HEK293 (cell line): Measurements from ENCODE around the gene BIRC6.
A peak's percentile ranks its signal among the peaks of the same experiment; 100 is the strongest.

Source experiments
- CTCF ChIA-PET: fragments of 350-600 bp; formaldehyde crosslinking; extraction: SDS; loops from one replicate; lab custom pipeline; 2021; ENCODE audit warnings: antibody characterized with exemption; lab: Yijun Ruan, JAX
- POLR2A ChIA-PET: fragments of 300-600 bp; formaldehyde crosslinking; extraction: SDS; loops from one replicate; lab custom pipeline; 2020; ENCODE audit warnings: antibody characterized with exemption, inconsistent platforms; lab: Yijun Ruan, JAX
- H3K27ac ChIP-seq: fragments of 200-500 bp; sonication (Bioruptor generic); 2 replicates; pipeline ENCODE4 v1.5.1; 2014; ENCODE audit warnings: low read depth, low read length, control low read depth, inconsistent platforms; ENCODE audit errors: extremely low read depth
- H3K36me3 ChIP-seq, 2 experiments: fragments of 200-500 bp in 1 of 2; sonication (Bioruptor generic) in 1 of 2; 1 replicate in 1 of 2; 2 replicates in 1 of 2; pipeline ENCODE4 v1.5.1; 2014 to 2017; ENCODE audit warnings: inconsistent platforms in 2 of 2, low read length in 2 of 2; ENCODE audit not compliant: control insufficient read depth in 2 of 2, insufficient read depth in 1 of 2
- H3K4me1 ChIP-seq: fragments of 200-500 bp; sonication (Bioruptor generic); 2 replicates; pipeline ENCODE4 v1.5.1; 2014; ENCODE audit warnings: mild to moderate bottlenecking, low read length, inconsistent platforms; ENCODE audit not compliant: control insufficient read depth, insufficient read depth
- H3K4me3 ChIP-seq: 2 replicates; pipeline ENCODE4 v1.5.1; 2011; ENCODE audit warnings: low read depth, mild to moderate bottlenecking, control low read depth, low read length, moderate library complexity
- H3K9me3 ChIP-seq: fragments of 200-500 bp; sonication (Bioruptor generic); 2 replicates; pipeline ENCODE4 v1.5.1; 2014; ENCODE audit warnings: low read depth, low read length, inconsistent platforms; ENCODE audit not compliant: control insufficient read depth, insufficient read depth
- ZEB2 ChIP-seq: fragments of 450-650 bp; formaldehyde crosslinking; IDR thresholded peaks from 2 replicates; pipeline ENCODE4 v1.5.1; 2016; ENCODE audit warnings: missing biosample characterization, missing genetic modification characterization
- ZNF112 ChIP-seq: fragments of 450-650 bp; formaldehyde crosslinking; IDR thresholded peaks from 2 replicates; pipeline ENCODE4 v1.5.0; 2017; ENCODE audit warnings: missing biosample characterization, missing genetic modification characterization
- ZNF529 ChIP-seq: fragments of 450-650 bp; formaldehyde crosslinking; IDR thresholded peaks from 2 replicates; pipeline ENCODE4 v1.5.1; 2017; ENCODE audit warnings: missing genetic modification characterization, missing biosample characterization; ENCODE audit not compliant: insufficient replicate concordance
- ZNF664 ChIP-seq: fragments of 450-650 bp; formaldehyde crosslinking; IDR thresholded peaks from 2 replicates; pipeline ENCODE4 v1.5.1; 2016; ENCODE audit warnings: missing biosample characterization, missing genetic modification characterization
- ZNF707 ChIP-seq: fragments of 450-650 bp; formaldehyde crosslinking; IDR thresholded peaks from 2 replicates; pipeline ENCODE4 v1.5.1; 2016; ENCODE audit warnings: missing biosample characterization, missing genetic modification characterization
- TF ChIP-seq, protein P1 (sequence below): fragments of 450-650 bp; formaldehyde crosslinking; IDR thresholded peaks from 2 replicates; pipeline ENCODE4 v1.5.1; 2016; ENCODE audit warnings: missing biosample characterization, missing genetic modification characterization, borderline replicate concordance
- TF ChIP-seq, protein P2 (sequence below): fragments of 450-650 bp; formaldehyde crosslinking; IDR thresholded peaks from 2 replicates; pipeline ENCODE4 v1.5.1; 2016; ENCODE audit warnings: missing biosample characterization, missing genetic modification characterization
- TF ChIP-seq, protein P3 (sequence below): fragments of 450-650 bp; formaldehyde crosslinking; IDR thresholded peaks from 2 replicates; pipeline ENCODE4 v1.5.1; 2016; ENCODE audit warnings: missing biosample characterization, missing genetic modification characterization
- TF ChIP-seq, protein P4 (sequence below): sonication (generic); formaldehyde crosslinking; IDR thresholded peaks from 2 replicates; pipeline ENCODE4 v1.8.1; 2022; ENCODE audit warnings: mild to moderate bottlenecking, moderate library complexity, missing genetic modification reagents
- TF ChIP-seq, protein P5 (sequence below): fragments of 450-650 bp; formaldehyde crosslinking; IDR thresholded peaks from 2 replicates; pipeline ENCODE4 v1.5.1; 2016; ENCODE audit warnings: missing biosample characterization, missing genetic modification characterization
- TF ChIP-seq, protein P6 (sequence below): fragments of 450-650 bp; IDR thresholded peaks from 2 replicates; pipeline ENCODE4 v1.5.1; 2018; ENCODE audit warnings: missing biosample characterization, mild to moderate bottlenecking, missing genetic modification characterization

BIRC6 gene

DNA sequence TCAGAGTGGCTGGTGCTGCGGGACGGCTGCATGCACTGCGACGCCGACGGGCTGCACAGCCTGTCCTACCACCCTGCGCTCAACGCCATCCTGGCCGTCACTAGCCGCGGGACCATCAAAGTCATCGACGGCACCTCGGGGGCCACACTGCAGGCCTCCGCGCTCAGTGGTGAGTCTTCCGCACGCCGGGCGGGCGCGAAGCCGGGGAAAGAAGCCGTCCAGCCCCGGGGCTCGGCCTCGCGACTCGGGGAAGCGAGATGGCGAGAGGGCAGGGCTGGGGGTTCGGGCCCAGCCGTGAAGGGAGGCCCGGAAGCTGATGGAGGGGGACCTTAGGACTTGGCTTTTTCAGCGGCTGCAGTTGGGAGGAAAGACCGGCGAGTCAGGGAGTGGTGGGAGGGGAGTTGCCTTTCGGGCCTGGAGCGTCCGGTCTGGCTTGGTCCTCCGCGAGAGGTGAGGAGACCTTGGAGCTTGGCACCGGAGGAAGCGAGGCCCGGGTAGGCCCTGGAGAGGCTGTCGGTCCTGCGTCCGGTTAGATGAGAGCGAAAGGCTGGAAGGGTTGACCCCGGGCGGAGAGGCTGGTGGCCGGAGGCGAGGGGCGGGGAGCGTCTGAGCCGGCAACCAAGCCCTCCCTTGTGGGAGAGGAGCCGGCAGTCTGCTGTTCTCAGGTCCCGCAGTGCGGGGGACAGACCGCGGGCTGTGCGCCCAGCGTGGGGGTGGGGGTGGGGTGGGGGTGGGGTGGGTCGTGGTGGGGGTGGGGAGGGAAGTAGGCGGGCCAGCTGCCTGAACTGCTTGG lies 691 bp downstream of the BIRC6 start (continued):
- TF ChIP-seq, protein P1, sequence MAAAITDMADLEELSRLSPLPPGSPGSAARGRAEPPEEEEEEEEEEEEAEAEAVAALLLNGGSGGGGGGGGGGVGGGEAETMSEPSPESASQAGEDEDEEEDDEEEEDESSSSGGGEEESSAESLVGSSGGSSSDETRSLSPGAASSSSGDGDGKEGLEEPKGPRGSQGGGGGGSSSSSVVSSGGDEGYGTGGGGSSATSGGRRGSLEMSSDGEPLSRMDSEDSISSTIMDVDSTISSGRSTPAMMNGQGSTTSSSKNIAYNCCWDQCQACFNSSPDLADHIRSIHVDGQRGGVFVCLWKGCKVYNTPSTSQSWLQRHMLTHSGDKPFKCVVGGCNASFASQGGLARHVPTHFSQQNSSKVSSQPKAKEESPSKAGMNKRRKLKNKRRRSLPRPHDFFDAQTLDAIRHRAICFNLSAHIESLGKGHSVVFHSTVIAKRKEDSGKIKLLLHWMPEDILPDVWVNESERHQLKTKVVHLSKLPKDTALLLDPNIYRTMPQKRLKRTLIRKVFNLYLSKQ = no peak
- TF ChIP-seq, protein P2, sequence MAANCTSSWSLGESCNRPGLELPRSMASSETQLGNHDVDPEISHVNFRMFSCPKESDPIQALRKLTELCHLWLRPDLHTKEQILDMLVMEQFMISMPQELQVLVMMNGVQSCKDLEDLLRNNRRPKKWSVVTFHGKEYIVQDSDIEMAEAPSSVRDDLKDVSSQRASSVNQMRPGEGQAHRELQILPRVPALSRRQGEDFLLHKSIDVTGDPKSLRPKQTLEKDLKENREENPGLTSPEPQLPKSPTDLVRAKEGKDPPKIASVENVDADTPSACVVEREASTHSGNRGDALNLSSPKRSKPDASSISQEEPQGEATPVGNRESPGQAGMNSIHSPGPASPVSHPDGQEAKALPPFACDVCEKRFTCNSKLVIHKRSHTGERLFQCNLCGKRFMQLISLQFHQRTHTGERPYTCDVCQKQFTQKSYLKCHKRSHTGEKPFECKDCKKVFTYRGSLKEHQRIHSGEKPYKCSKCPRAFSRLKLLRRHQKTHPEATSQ (tag by site-specific recombination) = 0 out of 2 replicates have a peak, but pooled peaks have one; percentile 18

DNA sequence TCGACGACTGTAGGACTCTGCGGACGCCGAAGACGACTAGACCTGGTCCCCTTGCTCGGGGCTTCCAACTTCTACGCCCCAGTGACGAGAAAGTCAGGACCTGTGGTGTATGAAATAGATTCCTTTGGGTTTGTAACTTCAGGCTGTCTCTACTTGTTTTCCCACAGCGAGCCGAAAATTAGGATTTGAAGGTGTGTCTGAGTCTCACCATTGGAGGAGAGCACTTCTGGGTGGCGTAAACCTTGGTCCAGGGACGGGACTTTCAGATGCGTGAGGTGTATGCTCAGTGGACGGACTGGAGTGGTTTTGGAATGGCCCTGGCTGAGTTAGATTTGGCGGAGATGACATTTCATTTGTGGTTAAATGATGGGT lies 1.3 kb downstream of the BIRC6 start:
- CTCF ChIA-PET = no interaction called here
- peaks cover 9% of the 10 kb centered on the region for H3K4me1 ChIP-seq
- no peaks in the 10 kb centered on the region for H3K9me3 ChIP-seq
- H3K27ac ChIP-seq = peak overlapping the region; percentile 53; the same call in 1 of the 2 replicates
- POLR2A ChIA-PET = interaction anchor here (1.0 kb wide), 1 partner anchor 26 kb away, joined by 3 read pairs; no protein-coding TSS in a partner anchor
- TF ChIP-seq ZNF112 (tag by site-specific recombination) (no peak), ZNF529 (tag by site-specific recombination) (no peak), ZNF664 (tag by site-specific recombination) (no peak), ZEB2 (no peak), ZNF707 (tag by site-specific recombination) (no peak)
- TF ChIP-seq, protein P3, sequence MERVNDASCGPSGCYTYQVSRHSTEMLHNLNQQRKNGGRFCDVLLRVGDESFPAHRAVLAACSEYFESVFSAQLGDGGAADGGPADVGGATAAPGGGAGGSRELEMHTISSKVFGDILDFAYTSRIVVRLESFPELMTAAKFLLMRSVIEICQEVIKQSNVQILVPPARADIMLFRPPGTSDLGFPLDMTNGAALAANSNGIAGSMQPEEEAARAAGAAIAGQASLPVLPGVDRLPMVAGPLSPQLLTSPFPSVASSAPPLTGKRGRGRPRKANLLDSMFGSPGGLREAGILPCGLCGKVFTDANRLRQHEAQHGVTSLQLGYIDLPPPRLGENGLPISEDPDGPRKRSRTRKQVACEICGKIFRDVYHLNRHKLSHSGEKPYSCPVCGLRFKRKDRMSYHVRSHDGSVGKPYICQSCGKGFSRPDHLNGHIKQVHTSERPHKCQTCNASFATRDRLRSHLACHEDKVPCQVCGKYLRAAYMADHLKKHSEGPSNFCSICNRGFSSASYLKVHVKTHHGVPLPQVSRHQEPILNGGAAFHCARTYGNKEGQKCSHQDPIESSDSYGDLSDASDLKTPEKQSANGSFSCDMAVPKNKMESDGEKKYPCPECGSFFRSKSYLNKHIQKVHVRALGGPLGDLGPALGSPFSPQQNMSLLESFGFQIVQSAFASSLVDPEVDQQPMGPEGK (tag by site-specific recombination) = no peak
- TF ChIP-seq, protein P4, sequence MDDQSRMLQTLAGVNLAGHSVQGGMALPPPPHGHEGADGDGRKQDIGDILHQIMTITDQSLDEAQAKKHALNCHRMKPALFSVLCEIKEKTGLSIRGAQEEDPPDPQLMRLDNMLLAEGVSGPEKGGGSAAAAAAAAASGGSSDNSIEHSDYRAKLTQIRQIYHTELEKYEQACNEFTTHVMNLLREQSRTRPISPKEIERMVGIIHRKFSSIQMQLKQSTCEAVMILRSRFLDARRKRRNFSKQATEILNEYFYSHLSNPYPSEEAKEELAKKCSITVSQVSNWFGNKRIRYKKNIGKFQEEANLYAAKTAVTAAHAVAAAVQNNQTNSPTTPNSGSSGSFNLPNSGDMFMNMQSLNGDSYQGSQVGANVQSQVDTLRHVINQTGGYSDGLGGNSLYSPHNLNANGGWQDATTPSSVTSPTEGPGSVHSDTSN = no peak
- TF ChIP-seq, protein P5, sequence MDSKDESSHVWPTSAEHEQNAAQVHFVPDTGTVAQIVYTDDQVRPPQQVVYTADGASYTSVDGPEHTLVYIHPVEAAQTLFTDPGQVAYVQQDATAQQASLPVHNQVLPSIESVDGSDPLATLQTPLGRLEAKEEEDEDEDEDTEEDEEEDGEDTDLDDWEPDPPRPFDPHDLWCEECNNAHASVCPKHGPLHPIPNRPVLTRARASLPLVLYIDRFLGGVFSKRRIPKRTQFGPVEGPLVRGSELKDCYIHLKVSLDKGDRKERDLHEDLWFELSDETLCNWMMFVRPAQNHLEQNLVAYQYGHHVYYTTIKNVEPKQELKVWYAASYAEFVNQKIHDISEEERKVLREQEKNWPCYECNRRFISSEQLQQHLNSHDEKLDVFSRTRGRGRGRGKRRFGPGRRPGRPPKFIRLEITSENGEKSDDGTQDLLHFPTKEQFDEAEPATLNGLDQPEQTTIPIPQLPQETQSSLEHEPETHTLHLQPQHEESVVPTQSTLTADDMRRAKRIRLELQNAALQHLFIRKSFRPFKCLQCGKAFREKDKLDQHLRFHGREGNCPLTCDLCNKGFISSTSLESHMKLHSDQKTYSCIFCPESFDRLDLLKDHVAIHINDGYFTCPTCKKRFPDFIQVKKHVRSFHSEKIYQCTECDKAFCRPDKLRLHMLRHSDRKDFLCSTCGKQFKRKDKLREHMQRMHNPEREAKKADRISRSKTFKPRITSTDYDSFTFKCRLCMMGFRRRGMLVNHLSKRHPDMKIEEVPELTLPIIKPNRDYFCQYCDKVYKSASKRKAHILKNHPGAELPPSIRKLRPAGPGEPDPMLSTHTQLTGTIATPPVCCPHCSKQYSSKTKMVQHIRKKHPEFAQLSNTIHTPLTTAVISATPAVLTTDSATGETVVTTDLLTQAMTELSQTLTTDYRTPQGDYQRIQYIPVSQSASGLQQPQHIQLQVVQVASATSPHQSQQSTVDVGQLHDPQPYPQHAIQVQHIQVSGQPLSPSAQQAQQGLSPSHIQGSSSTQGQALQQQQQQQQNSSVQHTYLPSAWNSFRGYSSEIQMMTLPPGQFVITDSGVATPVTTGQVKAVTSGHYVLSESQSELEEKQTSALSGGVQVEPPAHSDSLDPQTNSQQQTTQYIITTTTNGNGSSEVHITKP (tag by site-specific recombination) = peak; percentile 65
- peaks cover 10 to 13% of the 10 kb centered on the region in 2 experiments; a peak in 2 of 3 replicates for H3K36me3 ChIP-seq
- peak overlapping the region; percentile 93 for H3K4me3 ChIP-seq

DNA sequence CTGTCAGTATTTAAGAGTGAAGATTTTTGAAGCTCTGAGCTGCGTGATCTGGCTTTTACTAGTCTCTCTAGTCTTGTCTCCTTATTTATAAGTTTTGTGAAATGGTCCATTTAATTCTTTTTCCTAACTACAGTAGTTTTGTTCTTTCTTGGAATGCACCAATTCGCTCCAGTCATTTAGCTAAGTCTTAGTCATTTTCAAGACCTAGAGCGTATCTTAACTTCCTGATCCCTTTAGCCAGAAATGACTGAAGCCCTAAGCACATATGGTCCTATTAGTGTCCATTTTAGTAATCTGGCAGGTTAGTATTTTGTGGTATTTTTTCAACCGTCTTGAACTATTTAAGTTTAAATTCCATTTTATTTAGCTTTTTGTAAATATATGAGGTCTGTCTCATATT lies 3.6 kb downstream of the BIRC6 start:
- H3K27ac ChIP-seq = no peak overlapping the region
- ChIA-PET POLR2A (interaction anchor here (0.6 kb wide), 1 partner anchor 12 kb away, joined by 7 read pairs; no protein-coding TSS in a partner anchor), CTCF (interaction anchor here (0.6 to 0.9 kb wide), 3 partner anchors 13 to 1865 kb away, joined by 3 to 4 read pairs (median 4); no protein-coding TSS in a partner anchor)
- TF ChIP-seq, protein P6, sequence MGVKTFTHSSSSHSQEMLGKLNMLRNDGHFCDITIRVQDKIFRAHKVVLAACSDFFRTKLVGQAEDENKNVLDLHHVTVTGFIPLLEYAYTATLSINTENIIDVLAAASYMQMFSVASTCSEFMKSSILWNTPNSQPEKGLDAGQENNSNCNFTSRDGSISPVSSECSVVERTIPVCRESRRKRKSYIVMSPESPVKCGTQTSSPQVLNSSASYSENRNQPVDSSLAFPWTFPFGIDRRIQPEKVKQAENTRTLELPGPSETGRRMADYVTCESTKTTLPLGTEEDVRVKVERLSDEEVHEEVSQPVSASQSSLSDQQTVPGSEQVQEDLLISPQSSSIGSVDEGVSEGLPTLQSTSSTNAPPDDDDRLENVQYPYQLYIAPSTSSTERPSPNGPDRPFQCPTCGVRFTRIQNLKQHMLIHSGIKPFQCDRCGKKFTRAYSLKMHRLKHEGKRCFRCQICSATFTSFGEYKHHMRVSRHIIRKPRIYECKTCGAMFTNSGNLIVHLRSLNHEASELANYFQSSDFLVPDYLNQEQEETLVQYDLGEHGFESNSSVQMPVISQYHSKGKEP (tag by site-specific recombination) = no peak
- TF ChIP-seq, protein P5 (tag by site-specific recombination) = 0 out of 2 replicates have a peak, but pooled peaks have one; percentile 11
- H3K36me3 ChIP-seq = peaks cover 10 to 13% of the 10 kb centered on the region in 2 experiments; a peak in 2 of 3 replicates
- H3K4me1 ChIP-seq = peaks cover 9% of the 10 kb centered on the region
- H3K4me3 ChIP-seq = no peak overlapping the region
- no peaks in the 10 kb centered on the region for H3K9me3 ChIP-seq
